Fibroblast of mammary gland (primary cell): ENCODE data around the gene ARL3.

Experiments
- DNase-seq: peaks from one replicate; pipeline ENCODE4 v3.0.0-alpha.2; 2010; ENCODE audit warnings: low read depth
- H3K4me3 ChIP-seq: 2 replicates; pipeline ENCODE4 v1.5.1; 2011; ENCODE audit warnings: low read depth, mild to moderate bottlenecking, low read length, moderate library complexity; ENCODE audit not compliant: control insufficient read depth
- CTCF ChIP-seq: conservative IDR thresholded peaks from 2 replicates; pipeline ENCODE4 v1.5.1; 2011; ENCODE audit warnings: low read depth, low read length, inconsistent platforms; ENCODE audit not compliant: control insufficient read depth, insufficient read depth

Gene ARL3

GRCh38 chr10:102653060-102653459 lies 61.1 kb downstream of the ARL3 start:
- no peak for DNase-seq
- no peak for TF ChIP-seq CTCF
- H3K4me3 ChIP-seq, result no peak overlapping the region

- no peak overlapping the region for H3K4me3 ChIP-seq
- TF ChIP-seq CTCF, result no peak
- no peak for DNase-seq
Measured at GRCh38 chr10:102652170-102652916, 61.9 kb downstream of the ARL3 start.

GRCh38 chr10:102651455-102652169 lies 62.6 kb downstream of the ARL3 start:
- no peak for TF ChIP-seq CTCF
- DNase-seq, result no peak
- no peak overlapping the region for H3K4me3 ChIP-seq

- no peak for DNase-seq
- no peak overlapping the region for H3K4me3 ChIP-seq
- no peak for TF ChIP-seq CTCF
Measured at GRCh38 chr10:102650655-102651454, 63.3 kb downstream of the ARL3 start.

GRCh38 chr10:102649797-102650654 lies 64.2 kb downstream of the ARL3 start:
- H3K4me3 ChIP-seq, result no peak overlapping the region
- TF ChIP-seq CTCF, result no peak
- DNase-seq, result no peak
